ENCODE data around the gene IL10RB. TPM values are rescaled to one million over a fixed set of nuclear protein-coding genes. Genes with fewer than 3 reads are reported as not detected.

The IL10RB gene
- total RNA-seq, 2 donors from 2014 or later: 6.6 to 27.0 TPM

GRCh38 chr21:33231526-33231925, 34.6 kb upstream of the IL10RB start:
- DNase-seq (no peak), ATAC-seq (no peak)
- Histone ChIP-seq H3K4me3 (no peak overlapping the region), H3K27ac (peak overlapping the region in 3 of 4 donors; percentile 28 to 96 (median 90)), H3K27me3 (no peaks in the 10 kb centered on the region), H3K9me3 (no peaks in the 10 kb centered on the region), H3K4me1 (peaks cover 23% of the 10 kb centered on the region), H3K36me3 (replicated peaks in 1 of 2; ENCODE audit: insufficient read depth in 1 of 2, low read depth in 2 of 2) (no peaks in the 10 kb centered on the region)
- WGBS, 2 donors: 73% methylated on average over 8 of the region's 8 CpGs
- TF ChIP-seq CTCF (IDR thresholded peaks at IDR 0.05) (no peak), POLR2A (IDR thresholded peaks at IDR 0.05) (no peak)
- intact Hi-C loops (cut with DNase I): no loop called here

GRCh38 chr21:33232291-33233034, 33.7 kb upstream of the IL10RB start:
- intact Hi-C loops (cut with DNase I): no loop called here
- ATAC-seq (no peak), DNase-seq (no peak)
- H3K36me3 ChIP-seq (replicated peaks in 1 of 2; ENCODE audit: insufficient read depth in 1 of 2, low read depth in 2 of 2): no peaks in the 10 kb centered on the region
- WGBS, 2 donors: 30 to 41% methylated on average over 5 of the region's 5 CpGs
- no peak for TF ChIP-seq CTCF (IDR thresholded peaks at IDR 0.05)
- no peak for TF ChIP-seq POLR2A (IDR thresholded peaks at IDR 0.05)
- no peaks in the 10 kb centered on the region for H3K27me3 ChIP-seq
- no peak overlapping the region for H3K4me3 ChIP-seq
- H3K9me3 ChIP-seq: no peaks in the 10 kb centered on the region
- peaks cover 23% of the 10 kb centered on the region for H3K4me1 ChIP-seq
- H3K27ac ChIP-seq: peak overlapping the region in 3 of 4 donors; percentile 22 to 96 (median 28)

GRCh38 chr21:33234635-33235520, 31.3 kb upstream of the IL10RB start:
- H3K27ac ChIP-seq: no peak overlapping the region
- WGBS, 2 donors: 68 to 77% methylated on average over 3 of the region's 3 CpGs
- H3K36me3 ChIP-seq (replicated peaks in 1 of 2; ENCODE audit: insufficient read depth in 1 of 2, low read depth in 2 of 2): no peaks in the 10 kb centered on the region
- ATAC-seq: no peak
- no peak overlapping the region for H3K4me3 ChIP-seq
- H3K27me3 ChIP-seq: no peaks in the 10 kb centered on the region
- TF ChIP-seq CTCF (IDR thresholded peaks at IDR 0.05) (no peak), POLR2A (IDR thresholded peaks at IDR 0.05) (no peak)
- peaks cover 18% of the 10 kb centered on the region for H3K4me1 ChIP-seq
- DNase-seq: no peak
- no peaks in the 10 kb centered on the region for H3K9me3 ChIP-seq
- intact Hi-C loops (cut with DNase I): no loop called here

GRCh38 chr21:33236013-33236686, 30.0 kb upstream of the IL10RB start:
- Histone ChIP-seq H3K36me3 (replicated peaks in 1 of 2; ENCODE audit: insufficient read depth in 1 of 2, low read depth in 2 of 2) (no peaks in the 10 kb centered on the region), H3K4me1 (peaks cover 10% of the 10 kb centered on the region), H3K4me3 (no peak overlapping the region), H3K27ac (no peak overlapping the region), H3K27me3 (no peaks in the 10 kb centered on the region), H3K9me3 (no peaks in the 10 kb centered on the region)
- WGBS, 2 donors: 91 to 100% methylated on average over 1 to 6 of the region's 6 CpGs
- intact Hi-C loops (cut with DNase I): no loop called here
- DNase-seq (no peak), ATAC-seq (no peak)
- TF ChIP-seq CTCF (IDR thresholded peaks at IDR 0.05) (no peak), POLR2A (IDR thresholded peaks at IDR 0.05) (no peak)

Data from body of pancreas (tissue), 4 donors.